ENCODE data around the gene CCDC3. TPM values are rescaled to one million over a fixed set of nuclear protein-coding genes. Genes with fewer than 3 reads are reported as not detected.

Gene CCDC3
- total and polyA plus RNA-seq, 3 donors from 2014 or later = 30.6 to 35.5 (median 33.3) TPM

GRCh38 chr10:12907656-12908055 is 93.9 kb downstream of the CCDC3 start:
- H3K9me3 ChIP-seq = no peaks in the 10 kb centered on the region
- H3K27me3 ChIP-seq = no peaks in the 10 kb centered on the region
- WGBS, 2 donors = 67 to 77% methylated on average over 4 of the region's 4 CpGs
- peaks cover 8% of the 10 kb centered on the region for H3K4me1 ChIP-seq
- no peak for DNase-seq
- intact Hi-C loops (cut with DNase I; ENCODE audit: low total_unique reads) = no loop called here
- no peak overlapping the region for H3K4me3 ChIP-seq
- no peaks in the 10 kb centered on the region for H3K36me3 ChIP-seq (ENCODE audit: low read depth, missing control alignments)
- H3K27ac ChIP-seq = peak overlapping the region in 1 of 2 donors; percentile 59
- TF ChIP-seq POLR2A (IDR thresholded peaks at IDR 0.05) (no peak), CTCF (IDR thresholded peaks at IDR 0.05) (no peak)

GRCh38 chr10:12906051-12906541 is 95.4 kb downstream of the CCDC3 start:
- intact Hi-C loops (cut with DNase I; ENCODE audit: low total_unique reads) = no loop called here
- DNase-seq = peak; percentile 22
- Histone ChIP-seq H3K36me3 (ENCODE audit: low read depth, missing control alignments) (no peaks in the 10 kb centered on the region), H3K4me3 (no peak overlapping the region), H3K27me3 (no peaks in the 10 kb centered on the region), H3K27ac (peak overlapping the region in 1 of 2 donors; percentile 73), H3K9me3 (no peaks in the 10 kb centered on the region), H3K4me1 (peaks cover 8% of the 10 kb centered on the region)
- no peak for TF ChIP-seq POLR2A (IDR thresholded peaks at IDR 0.05)
- TF ChIP-seq CTCF (IDR thresholded peaks at IDR 0.05) = no peak
- 65 to 77% methylated on average over 13 of the region's 13 CpGs for WGBS, 2 donors

- Histone ChIP-seq H3K4me1 (peaks cover 8% of the 10 kb centered on the region), H3K36me3 (ENCODE audit: low read depth, missing control alignments) (no peaks in the 10 kb centered on the region), H3K27ac (peak overlapping the region in 1 of 2 donors; percentile 73), H3K27me3 (no peaks in the 10 kb centered on the region), H3K9me3 (no peaks in the 10 kb centered on the region), H3K4me3 (no peak overlapping the region)
- WGBS, 2 donors = 48 to 58% methylated on average over 5 of the region's 5 CpGs
- no peak for DNase-seq
- TF ChIP-seq POLR2A (IDR thresholded peaks at IDR 0.05) (no peak), CTCF (IDR thresholded peaks at IDR 0.05) (no peak)
- intact Hi-C loops (cut with DNase I; ENCODE audit: low total_unique reads) = no loop called here
Measured at GRCh38 chr10:12905067-12905466, 96.4 kb downstream of the CCDC3 start.

- H3K36me3 ChIP-seq (ENCODE audit: low read depth, missing control alignments) = no peaks in the 10 kb centered on the region
- H3K9me3 ChIP-seq = no peaks in the 10 kb centered on the region
- WGBS, 2 donors = 63 to 75% methylated on average over 6 to 7 of the region's 7 CpGs
- H3K4me3 ChIP-seq = no peak overlapping the region
- peaks cover 8% of the 10 kb centered on the region for H3K4me1 ChIP-seq
- DNase-seq = no peak
- H3K27ac ChIP-seq = peak overlapping the region in 1 of 2 donors; percentile 64
- H3K27me3 ChIP-seq = no peaks in the 10 kb centered on the region
- intact Hi-C loops (cut with DNase I; ENCODE audit: low total_unique reads) = no loop called here
- TF ChIP-seq POLR2A (IDR thresholded peaks at IDR 0.05) (no peak), CTCF (IDR thresholded peaks at IDR 0.05) (no peak)
Measured at GRCh38 chr10:12902851-12903358, 98.6 kb downstream of the CCDC3 start.

- H3K27ac ChIP-seq = no peak overlapping the region
- intact Hi-C loops (cut with DNase I; ENCODE audit: low total_unique reads) = no loop called here
- no peak for TF ChIP-seq POLR2A (IDR thresholded peaks at IDR 0.05)
- peak; percentile 41 to 79 (median 44) for TF ChIP-seq CTCF (IDR thresholded peaks at IDR 0.05)
- 35 to 57% methylated on average over 2 of the region's 2 CpGs for WGBS, 2 donors
- no peaks in the 10 kb centered on the region for H3K27me3 ChIP-seq
- DNase-seq = peak; percentile 79
- H3K36me3 ChIP-seq (ENCODE audit: low read depth, missing control alignments) = no peaks in the 10 kb centered on the region
- no peaks in the 10 kb centered on the region for H3K9me3 ChIP-seq
- H3K4me3 ChIP-seq = no peak overlapping the region
- peaks cover 8% of the 10 kb centered on the region for H3K4me1 ChIP-seq
Measured at GRCh38 chr10:12902135-12902572, 99.4 kb downstream of the CCDC3 start.
